GM18526 (cell line): Measurements from ENCODE around the gene CFAP221.

Source experiments
- POLR2A ChIP-seq: IDR thresholded peaks from 3 replicates; pipeline ENCODE4 v1.6.1; 2011; ENCODE audit not compliant: insufficient read length; ENCODE audit errors: extremely low read depth

The CFAP221 gene

DNA sequence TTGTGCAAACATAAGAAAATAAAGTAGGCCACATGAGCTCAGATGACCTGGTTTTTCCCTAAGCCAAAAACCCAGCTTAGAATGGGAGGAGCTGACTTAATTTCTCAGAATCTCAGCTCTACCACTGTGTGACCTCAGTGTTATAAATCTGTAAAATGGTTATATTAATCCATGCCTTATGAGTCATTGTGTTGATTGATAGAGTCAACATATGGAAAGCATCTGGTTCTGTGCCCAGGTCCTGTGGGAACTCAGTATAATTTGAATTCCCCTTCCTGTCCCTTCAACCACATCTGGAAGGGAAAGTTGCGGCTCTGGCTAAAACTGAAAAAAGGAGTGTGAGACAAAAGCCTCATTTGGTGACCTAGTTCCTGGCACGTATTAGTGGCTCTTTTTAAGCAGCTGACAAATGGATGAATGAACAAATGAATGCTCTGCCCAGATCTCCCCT, 160.4 kb downstream of the CFAP221 start:
- no peak for TF ChIP-seq POLR2A

DNA sequence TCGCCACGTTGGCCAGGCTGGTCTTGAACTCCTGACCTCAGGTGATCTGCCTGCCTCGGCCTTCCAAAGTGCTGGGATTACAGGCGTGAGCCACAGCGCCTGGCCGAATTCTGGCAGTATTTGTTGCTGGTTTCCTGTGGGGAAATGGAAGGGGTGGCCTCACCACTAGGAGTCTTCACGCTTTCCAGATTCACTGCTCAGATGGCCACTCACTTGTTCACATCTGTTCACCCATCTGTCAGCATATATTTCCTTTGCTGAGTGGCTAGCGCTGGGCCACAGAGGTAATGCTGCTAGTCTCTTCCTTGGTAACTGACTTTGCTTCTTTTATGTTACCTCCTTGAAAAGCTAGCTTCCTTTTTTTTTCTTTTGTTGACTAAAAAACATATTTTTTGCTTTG, 162.0 kb downstream of the CFAP221 start:
- TF ChIP-seq POLR2A, result no peak
